DOHH2 (cell line): ENCODE measurements around the gene KBTBD6.
A peak's percentile ranks its signal among the peaks of the same experiment; 100 is the strongest.

Source experiments
- H3F3A ChIP-seq: fragments of 200-600 bp; sonication (generic), shearing (Covaris generic); 2 replicates; pipeline ENCODE4 v1.6.0; 2016; ENCODE audit warnings: antibody characterized with exemption, mild to moderate bottlenecking; ENCODE audit not compliant: control insufficient read depth, insufficient read depth
- H3K27ac ChIP-seq: fragments of 200-600 bp; sonication (generic); 2 replicates; pipeline ENCODE4 v1.5.1; 2014; ENCODE audit warnings: low read depth, mild to moderate bottlenecking, low read length, moderate library complexity
- H3K27me3 ChIP-seq: fragments of 200-600 bp; sonication (generic); 2 replicates; pipeline ENCODE4 v1.6.1; 2014; ENCODE audit warnings: mild to moderate bottlenecking, low read length, mixed read lengths; ENCODE audit not compliant: control insufficient read depth
- H3K36me3 ChIP-seq: fragments of 200-600 bp; sonication (generic); 2 replicates; pipeline ENCODE4 v1.6.1; 2014; ENCODE audit warnings: mild to moderate bottlenecking, low read length, moderate library complexity, mixed read lengths; ENCODE audit not compliant: control insufficient read depth
- H3K4me1 ChIP-seq: fragments of 200-600 bp; sonication (generic); 2 replicates; pipeline ENCODE4 v1.6.1; 2014; ENCODE audit warnings: mild to moderate bottlenecking, low read length, mixed read lengths; ENCODE audit not compliant: control insufficient read depth
- H3K4me2 ChIP-seq: fragments of 200-600 bp; sonication (generic); 2 replicates; pipeline ENCODE4 v1.6.0; 2014; ENCODE audit warnings: mild to moderate bottlenecking, low read length, moderate library complexity
- H3K4me3 ChIP-seq: fragments of 200-600 bp; sonication (generic); 2 replicates; pipeline ENCODE4 v1.5.1; 2014; ENCODE audit warnings: mild to moderate bottlenecking, low read length, mixed read lengths
- H3K79me2 ChIP-seq: fragments of 200-600 bp; sonication (generic); 2 replicates; pipeline ENCODE4 v1.6.1; 2014; ENCODE audit warnings: mild to moderate bottlenecking, low read length, mixed read lengths; ENCODE audit not compliant: control insufficient read depth
- H3K9me2 ChIP-seq: fragments of 200-600 bp; sonication (generic); replicated peaks from 2 replicates; pipeline ENCODE4 v1.6.1; 2014; ENCODE audit warnings: mild to moderate bottlenecking, low read length, mixed read lengths; ENCODE audit not compliant: control insufficient read depth
- H3K9me3 ChIP-seq: fragments of 200-600 bp; sonication (generic); 2 replicates; pipeline ENCODE4 v1.6.1; 2014; ENCODE audit warnings: antibody characterized with exemption, low read length, mixed read lengths; ENCODE audit not compliant: control insufficient read depth, insufficient read depth
- H4K20me1 ChIP-seq: fragments of 200-600 bp; sonication (generic); 2 replicates; pipeline ENCODE4 v1.6.0; 2014; ENCODE audit warnings: low read depth, mild to moderate bottlenecking, antibody characterized with exemption, low read length, moderate library complexity; ENCODE audit not compliant: control insufficient read depth, insufficient read depth
- CTCF ChIP-seq: fragments of 200-600 bp; sonication (generic); IDR thresholded peaks from one replicate; pipeline ENCODE4 v1.5.1; 2014; ENCODE audit warnings: antibody characterized with exemption, mild to moderate bottlenecking, low read depth, low read length; ENCODE audit not compliant: poor library complexity, severe bottlenecking
- EZH2phosphoT487 ChIP-seq: fragments of 200-600 bp; sonication (generic); IDR thresholded peaks from 2 replicates; pipeline ENCODE4 v1.6.1; 2017; ENCODE audit warnings: borderline replicate concordance, mild to moderate bottlenecking, antibody characterized with exemption, low read length, moderate library complexity, mixed read lengths

KBTBD6 gene

GRCh38 chr13:41132512-41133152 is at the start of gene KBTBD6:
Gene KBTBD6 (minus strand): TSS chr13:41132802. CDS start chr13:41132511, 291 bp downstream.
- H3K4me2 ChIP-seq, result peak within 1 kb of the TSS; percentile 70
- no peaks in the 10 kb centered on the region for H3K27me3 ChIP-seq
- H3K9me2 ChIP-seq, result no peaks in the 10 kb centered on the region
- no peaks in the 10 kb centered on the region for H4K20me1 ChIP-seq
- peaks cover 30% of the 10 kb centered on the region for H3K4me1 ChIP-seq
- H3K79me2 ChIP-seq, result peaks cover 57% of the 10 kb centered on the region
- no peaks in the 10 kb centered on the region for H3F3A ChIP-seq
- H3K4me3 ChIP-seq, result peak within 1 kb of the TSS; percentile 85
- H3K9me3 ChIP-seq, result no peaks in the 10 kb centered on the region
- peaks cover 24% of the 10 kb centered on the region for H3K36me3 ChIP-seq
- H3K27ac ChIP-seq, result peak within 1 kb of the TSS; percentile 13; the same call in 1 of the 2 replicates
- TF ChIP-seq CTCF, result no peak
- no peak for TF ChIP-seq EZH2phosphoT487

- no peaks in the 10 kb centered on the region for H3K4me1 ChIP-seq
- H3K9me3 ChIP-seq, result no peaks in the 10 kb centered on the region
- no peaks in the 10 kb centered on the region for H3K27me3 ChIP-seq
- TF ChIP-seq EZH2phosphoT487 (no peak), CTCF (no peak)
- no peaks in the 10 kb centered on the region for H4K20me1 ChIP-seq
- H3K27ac ChIP-seq, result no peak overlapping the region
- H3K9me2 ChIP-seq, result no peaks in the 10 kb centered on the region
- no peaks in the 10 kb centered on the region for H3F3A ChIP-seq
- no peak overlapping the region for H3K4me3 ChIP-seq
- no peak overlapping the region for H3K4me2 ChIP-seq
- H3K36me3 ChIP-seq, result no peaks in the 10 kb centered on the region
- no peaks in the 10 kb centered on the region for H3K79me2 ChIP-seq
Observed at GRCh38 chr13:41182231-41182630, 49.6 kb upstream of the KBTBD6 start.

GRCh38 chr13:41179593-41180250 is 47.1 kb upstream of the KBTBD6 start:
- no peaks in the 10 kb centered on the region for H3K27me3 ChIP-seq
- no peak overlapping the region for H3K27ac ChIP-seq
- H3K4me3 ChIP-seq, result no peak overlapping the region
- peaks cover 6% of the 10 kb centered on the region; the same call in 1 of the 2 replicates for H3K9me3 ChIP-seq
- no peaks in the 10 kb centered on the region for H3K36me3 ChIP-seq
- H3K79me2 ChIP-seq, result no peaks in the 10 kb centered on the region
- no peaks in the 10 kb centered on the region for H3F3A ChIP-seq
- H4K20me1 ChIP-seq, result no peaks in the 10 kb centered on the region
- H3K4me1 ChIP-seq, result no peaks in the 10 kb centered on the region
- H3K9me2 ChIP-seq, result no peaks in the 10 kb centered on the region
- TF ChIP-seq CTCF (no peak), EZH2phosphoT487 (no peak)
- no peak overlapping the region for H3K4me2 ChIP-seq
